Kidney (tissue), 14 donors: Measurements from ENCODE around the gene DOHH. TPM values are rescaled to one million over a fixed set of nuclear protein-coding genes. Genes with fewer than 3 reads are reported as not detected.

Source experiments
- DNase-seq, 5 donors: peaks; one replicate each; pipeline ENCODE4 v3.0.0-alpha.2; 2013 to 2020
- FAIRE-seq: peaks from 2 replicates; lab custom pipeline; 2012; peaks lifted over from hg19 to GRCh38; lab: Jason Lieb, UNC
- H3K27ac ChIP-seq, 2 donors: one replicate each; pipeline ENCODE4 v1.7.0; 2013; ENCODE audit warnings: low read depth in 2 of 2, low read length in 2 of 2, inconsistent platforms in 1 of 2
- H3K27me3 ChIP-seq: one replicate; pipeline ENCODE4 v1.7.1; 2013; ENCODE audit warnings: low read length, inconsistent platforms; ENCODE audit not compliant: control insufficient read depth, insufficient read depth
- H3K36me3 ChIP-seq, 3 donors: one replicate each; pipeline versions ENCODE4 v1.7.0 to v1.7.1; 2013; ENCODE audit warnings: low read length in 3 of 3, control low read depth in 1 of 3, inconsistent platforms in 1 of 3; ENCODE audit not compliant: insufficient read depth in 3 of 3, control insufficient read depth in 2 of 3
- H3K4me1 ChIP-seq, 3 donors: one replicate each; pipeline versions ENCODE4 v1.7.0 to v1.7.1; 2013; ENCODE audit warnings: low read length in 3 of 3, inconsistent platforms in 1 of 3, low read depth in 1 of 3; ENCODE audit not compliant: control insufficient read depth in 2 of 3, insufficient read depth in 2 of 3
- H3K4me3 ChIP-seq, 3 donors: one replicate each; pipeline versions ENCODE4 v1.7.0 to v1.8.1; 2013; ENCODE audit warnings: low read length in 3 of 3, control low read depth in 1 of 3, inconsistent platforms in 1 of 3
- H3K9ac ChIP-seq, 3 donors: one replicate each; pipeline versions ENCODE4 v1.7.0 to v1.7.1; 2013; ENCODE audit warnings: low read length in 3 of 3, control low read depth in 1 of 3, inconsistent platforms in 1 of 3
- H3K9me3 ChIP-seq, 3 donors: one replicate each; pipeline versions ENCODE4 v1.7.0 to v1.7.1; 2013; ENCODE audit warnings: low read length in 3 of 3, control low read depth in 1 of 3, inconsistent platforms in 1 of 3; ENCODE audit not compliant: control insufficient read depth in 2 of 3, insufficient read depth in 1 of 3
- CTCF ChIP-seq: IDR thresholded peaks from 3 replicates; pipeline ENCODE4 v1.5.1; 2012; ENCODE audit warnings: mild to moderate bottlenecking, moderate library complexity, borderline replicate concordance; ENCODE audit not compliant: insufficient read depth; ENCODE audit errors: extremely low read depth
- intact Hi-C: fragments of 100-400 bp; cut with DNase I; formaldehyde crosslinking; loops from one replicate; pipeline ENCODE4 v1.11.1; 2022
- polyA plus RNA-seq: library from polyadenylated mRNA; stranded (reverse); fragments of 350-450 nt; fragmentation: Illumina TruSeq; extraction: RNeasy Lipid Tissue Mini Kit (QIAGEN cat#74804); gene quantifications from one replicate; pipeline ENCODE4 v1.2.3, GENCODE V29; 2014; ENCODE audit warnings: low read depth, low replicate concordance; ENCODE audit not compliant: insufficient read depth
- total RNA-seq: library from RNA; stranded (reverse); fragmentation: NEBNext Ultra II Directional; extraction: Animal tissue kit (Norgen Biotek cat#: 25700); gene quantifications from one replicate; pipeline ENCODE4 v1.2.1, GENCODE V29; 2021
- donor health status: control.
- donor health status: control.
- donor health status: control.
- donor health status: control.
- donor health status: control.
- donor health status: DM: yes; HTN: yes; CAD: no.
- donor health status: Normal renal cell carcinoma (clear cell type).

Gene DOHH
- total and polyA plus RNA-seq, 2 donors from 2014 or later: 12.2 to 20.2 TPM

GRCh38 chr19:3538258-3538929, 37.9 kb upstream of the DOHH start:
- H3K27ac ChIP-seq: no peak overlapping the region
- H3K4me3 ChIP-seq: no peak overlapping the region
- peaks cover 0 to 10% (median 6%) of the 10 kb centered on the region in 3 donors for H3K36me3 ChIP-seq
- DNase-seq: no peak
- no peak for FAIRE-seq
- H3K9ac ChIP-seq: no peak overlapping the region
- intact Hi-C loops: no loop called here
- no peaks in the 10 kb centered on the region for H3K9me3 ChIP-seq
- no peak for TF ChIP-seq CTCF
- no peaks in the 10 kb centered on the region for H3K27me3 ChIP-seq
- H3K4me1 ChIP-seq: no peaks in the 10 kb centered on the region

DNA sequence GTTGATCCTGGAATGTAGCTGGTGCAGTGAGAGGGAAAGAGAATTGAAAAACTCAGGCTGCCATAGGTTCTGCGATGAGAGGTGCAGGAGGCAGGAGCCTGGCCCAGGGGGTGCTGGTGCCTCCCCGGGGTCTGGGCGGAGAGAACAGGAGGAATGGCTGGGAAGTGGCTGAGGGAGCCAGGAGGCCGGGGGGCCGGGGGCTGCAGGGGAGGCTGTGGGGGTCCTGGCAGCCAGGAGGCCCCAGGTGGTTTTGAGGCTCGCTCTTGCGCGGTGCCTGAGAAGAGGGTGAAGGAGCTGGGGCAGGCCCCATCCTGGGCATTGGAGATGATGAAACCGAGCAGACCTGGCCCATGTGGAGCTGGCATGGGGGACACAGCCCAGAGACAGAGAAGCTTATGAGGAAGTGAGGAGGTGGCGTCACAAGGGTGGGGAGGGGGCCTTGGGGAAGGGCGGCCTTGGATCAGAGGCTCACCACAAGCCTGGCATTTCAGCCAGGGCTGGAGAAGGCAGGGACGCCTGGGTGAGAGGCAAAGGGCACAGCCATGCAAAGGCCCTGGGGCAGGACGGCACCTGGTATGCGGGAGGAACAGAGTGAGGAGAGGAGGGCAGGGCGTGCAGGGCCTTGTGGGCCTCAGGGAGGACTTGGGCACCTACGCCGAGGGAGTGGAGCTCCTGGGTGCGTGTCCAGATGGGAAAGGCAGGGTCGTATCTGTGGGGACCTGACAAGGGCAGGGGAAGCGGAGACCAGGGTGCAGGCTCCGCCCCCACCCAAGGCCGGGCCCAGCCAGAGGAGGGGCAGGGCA, 37.2 kb upstream of the DOHH start:
- Histone ChIP-seq H3K27ac (no peak overlapping the region), H3K9ac (no peak overlapping the region), H3K4me3 (no peak overlapping the region), H3K27me3 (no peaks in the 10 kb centered on the region), H3K9me3 (no peaks in the 10 kb centered on the region), H3K4me1 (no peaks in the 10 kb centered on the region), H3K36me3 (peaks cover 0 to 10% (median 6%) of the 10 kb centered on the region in 3 donors)
- DNase-seq (peak in 1 of 5 donors; percentile 74), FAIRE-seq (no peak)
- no peak for TF ChIP-seq CTCF
- intact Hi-C loops: no loop called here

- H3K9ac ChIP-seq: no peak overlapping the region
- TF ChIP-seq CTCF: no peak
- no peak overlapping the region for H3K4me3 ChIP-seq
- FAIRE-seq (no peak), DNase-seq (no peak)
- intact Hi-C loops: no loop called here
- no peaks in the 10 kb centered on the region for H3K9me3 ChIP-seq
- H3K27me3 ChIP-seq: no peaks in the 10 kb centered on the region
- no peaks in the 10 kb centered on the region for H3K4me1 ChIP-seq
- H3K27ac ChIP-seq: no peak overlapping the region
- H3K36me3 ChIP-seq: peaks cover 0 to 10% (median 6%) of the 10 kb centered on the region in 3 donors
These were observed 36.6 kb upstream of the DOHH start for GRCh38 chr19:3537101-3537437.
